Progenitor cell of endocrine pancreas (in vitro differentiated cells): ENCODE data around the gene TAPT1. TPM values are rescaled to one million over a fixed set of nuclear protein-coding genes. Genes with fewer than 3 reads are reported as not detected.

ENCODE experiments used
- DNase-seq: peaks from one replicate; pipeline ENCODE4 v3.0.0; 2021; ENCODE audit warnings: low spot score; ENCODE audit not compliant: unreplicated experiment
- H3K27ac Mint-ChIP-seq: 2 replicates; pipeline ENCODE4 v1.8.0; 2021; ENCODE audit warnings: mild to moderate bottlenecking, moderate library complexity, mixed read lengths
- H3K27me3 Mint-ChIP-seq: 2 replicates; pipeline ENCODE4 v1.8.0; 2021; ENCODE audit warnings: mixed read lengths
- H3K36me3 Mint-ChIP-seq: 2 replicates; pipeline ENCODE4 v1.8.0; 2022; ENCODE audit warnings: mixed read lengths; ENCODE audit not compliant: insufficient read depth
- H3K4me1 Mint-ChIP-seq: 2 replicates; pipeline ENCODE4 v1.8.0; 2021; ENCODE audit warnings: low read depth, mixed read lengths
- H3K4me3 Mint-ChIP-seq: 2 replicates; pipeline ENCODE4 v1.8.0; 2021; ENCODE audit warnings: low read depth, mild to moderate bottlenecking, moderate library complexity, mixed read lengths
- H3K9me3 Mint-ChIP-seq: 2 replicates; pipeline ENCODE4 v1.8.0; 2021; ENCODE audit warnings: low read depth, mixed read lengths
- total RNA-seq: library from RNA; stranded (reverse); gene quantifications from 2 replicates; pipeline ENCODE4 v1.2.1, GENCODE V29; 2021
- TF ChIP-seq, protein P1 (sequence below): fragments of 200-600 bp; sonication (generic); IDR thresholded peaks from one replicate; pipeline ENCODE4 v1.5.0; 2021; ENCODE audit warnings: antibody characterized with exemption, mild to moderate bottlenecking; ENCODE audit not compliant: unreplicated experiment

TAPT1 gene
- total RNA-seq, 1 donor from 2014 or later, result 29.1 TPM

DNA sequence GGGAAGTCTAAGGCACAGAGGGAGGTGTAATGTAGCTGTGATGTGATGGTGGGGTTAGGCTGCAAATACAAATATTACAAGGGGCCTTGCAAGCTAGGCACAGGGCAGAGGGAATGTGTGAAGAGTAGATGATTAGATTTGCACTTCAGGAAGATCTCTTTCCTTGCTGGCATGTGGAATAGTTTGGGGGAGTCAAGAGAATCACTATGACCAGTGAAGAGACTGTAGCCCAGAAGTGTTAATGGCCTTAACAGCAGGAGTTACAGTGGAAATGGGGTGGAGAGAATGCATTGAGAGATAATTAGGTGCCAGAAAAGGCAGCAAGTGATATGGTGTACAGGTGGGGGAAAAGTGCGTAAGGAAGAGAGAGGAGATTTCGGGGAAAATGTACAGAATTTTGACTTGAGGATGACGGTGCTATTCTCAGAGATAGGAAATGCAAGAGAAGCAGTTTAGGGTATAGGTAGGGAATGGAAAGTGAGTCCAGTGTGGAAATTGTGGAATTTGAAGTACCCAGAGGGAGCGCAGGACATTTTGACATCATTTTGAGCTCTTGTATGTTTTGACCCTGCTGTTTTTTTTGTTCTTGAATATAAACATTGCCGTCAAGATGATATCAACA, 10.2 kb upstream of the TAPT1 start:
- TF ChIP-seq, protein P1, sequence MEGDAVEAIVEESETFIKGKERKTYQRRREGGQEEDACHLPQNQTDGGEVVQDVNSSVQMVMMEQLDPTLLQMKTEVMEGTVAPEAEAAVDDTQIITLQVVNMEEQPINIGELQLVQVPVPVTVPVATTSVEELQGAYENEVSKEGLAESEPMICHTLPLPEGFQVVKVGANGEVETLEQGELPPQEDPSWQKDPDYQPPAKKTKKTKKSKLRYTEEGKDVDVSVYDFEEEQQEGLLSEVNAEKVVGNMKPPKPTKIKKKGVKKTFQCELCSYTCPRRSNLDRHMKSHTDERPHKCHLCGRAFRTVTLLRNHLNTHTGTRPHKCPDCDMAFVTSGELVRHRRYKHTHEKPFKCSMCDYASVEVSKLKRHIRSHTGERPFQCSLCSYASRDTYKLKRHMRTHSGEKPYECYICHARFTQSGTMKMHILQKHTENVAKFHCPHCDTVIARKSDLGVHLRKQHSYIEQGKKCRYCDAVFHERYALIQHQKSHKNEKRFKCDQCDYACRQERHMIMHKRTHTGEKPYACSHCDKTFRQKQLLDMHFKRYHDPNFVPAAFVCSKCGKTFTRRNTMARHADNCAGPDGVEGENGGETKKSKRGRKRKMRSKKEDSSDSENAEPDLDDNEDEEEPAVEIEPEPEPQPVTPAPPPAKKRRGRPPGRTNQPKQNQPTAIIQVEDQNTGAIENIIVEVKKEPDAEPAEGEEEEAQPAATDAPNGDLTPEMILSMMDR, result no peak
- no peak overlapping the region for H3K27ac Mint-ChIP-seq
- H3K27me3 Mint-ChIP-seq, result no peaks in the 10 kb centered on the region

DNA sequence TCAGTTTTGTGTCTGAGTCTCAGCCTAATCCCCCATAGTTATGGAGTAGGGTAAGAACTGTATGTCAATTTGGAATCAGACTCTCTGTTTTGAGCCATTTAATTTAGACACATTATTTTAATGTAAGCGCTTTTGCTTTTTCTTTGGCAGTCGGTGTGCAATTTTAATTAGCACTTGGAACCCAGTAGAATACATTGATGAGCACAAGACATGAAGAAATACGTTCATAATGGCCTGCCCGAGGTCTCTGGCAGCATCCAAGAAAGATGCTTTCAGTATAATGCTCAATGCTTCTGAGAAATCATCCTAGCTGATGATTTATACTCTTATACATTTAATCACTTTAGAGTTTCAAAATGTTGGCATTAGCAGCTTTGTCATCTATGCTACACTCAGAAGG, 8.9 kb upstream of the TAPT1 start:
- DNase-seq, result no peak
- H3K27me3 Mint-ChIP-seq, result no peaks in the 10 kb centered on the region
- TF ChIP-seq, protein P1, result no peak
- H3K9me3 Mint-ChIP-seq, result no peaks in the 10 kb centered on the region
- peaks cover 7% of the 10 kb centered on the region for H3K4me1 Mint-ChIP-seq
- H3K36me3 Mint-ChIP-seq, result no peaks in the 10 kb centered on the region
- no peak overlapping the region for H3K27ac Mint-ChIP-seq
- no peak overlapping the region for H3K4me3 Mint-ChIP-seq

More for the DNA sequence above, 10.2 kb upstream of the TAPT1 start:
- DNase-seq, result no peak
- Mint-ChIP-seq H3K4me1 (peaks cover 7% of the 10 kb centered on the region), H3K4me3 (no peak overlapping the region), H3K9me3 (no peaks in the 10 kb centered on the region), H3K36me3 (no peaks in the 10 kb centered on the region)

DNA sequence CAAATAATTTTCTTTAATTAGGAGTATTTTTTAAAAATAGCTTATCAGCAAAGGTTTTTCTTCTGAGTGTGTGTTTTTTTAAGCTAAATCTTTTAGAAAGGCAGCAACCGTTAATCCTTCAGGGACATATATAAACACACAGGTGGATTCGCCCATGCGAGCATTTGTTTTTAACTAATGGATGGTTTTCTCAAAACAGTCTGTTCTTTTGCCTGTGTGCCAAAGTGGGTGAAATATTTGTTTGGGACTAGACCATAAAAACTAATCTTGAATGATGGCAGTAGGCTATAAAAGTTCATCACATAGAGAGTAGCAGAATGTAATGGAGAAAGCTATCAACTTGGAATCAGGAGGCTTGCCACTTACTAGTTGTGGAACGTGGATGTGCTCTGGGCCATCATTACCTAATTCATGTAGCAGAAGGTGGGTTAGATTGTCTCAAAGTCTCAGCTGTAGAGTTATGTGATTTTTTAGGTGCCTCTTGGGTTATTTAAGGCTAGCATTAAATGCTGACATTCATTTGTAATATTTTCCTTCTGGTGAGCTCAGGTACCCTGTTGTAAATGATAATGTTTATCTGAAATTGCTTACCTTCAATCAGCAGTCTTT, 7.4 kb upstream of the TAPT1 start:
- TF ChIP-seq, protein P1, result no peak
- Mint-ChIP-seq H3K27ac (no peak overlapping the region), H3K4me1 (peaks cover 9% of the 10 kb centered on the region), H3K9me3 (no peaks in the 10 kb centered on the region), H3K36me3 (no peaks in the 10 kb centered on the region), H3K27me3 (no peaks in the 10 kb centered on the region), H3K4me3 (no peak overlapping the region)
- DNase-seq, result no peak

DNA sequence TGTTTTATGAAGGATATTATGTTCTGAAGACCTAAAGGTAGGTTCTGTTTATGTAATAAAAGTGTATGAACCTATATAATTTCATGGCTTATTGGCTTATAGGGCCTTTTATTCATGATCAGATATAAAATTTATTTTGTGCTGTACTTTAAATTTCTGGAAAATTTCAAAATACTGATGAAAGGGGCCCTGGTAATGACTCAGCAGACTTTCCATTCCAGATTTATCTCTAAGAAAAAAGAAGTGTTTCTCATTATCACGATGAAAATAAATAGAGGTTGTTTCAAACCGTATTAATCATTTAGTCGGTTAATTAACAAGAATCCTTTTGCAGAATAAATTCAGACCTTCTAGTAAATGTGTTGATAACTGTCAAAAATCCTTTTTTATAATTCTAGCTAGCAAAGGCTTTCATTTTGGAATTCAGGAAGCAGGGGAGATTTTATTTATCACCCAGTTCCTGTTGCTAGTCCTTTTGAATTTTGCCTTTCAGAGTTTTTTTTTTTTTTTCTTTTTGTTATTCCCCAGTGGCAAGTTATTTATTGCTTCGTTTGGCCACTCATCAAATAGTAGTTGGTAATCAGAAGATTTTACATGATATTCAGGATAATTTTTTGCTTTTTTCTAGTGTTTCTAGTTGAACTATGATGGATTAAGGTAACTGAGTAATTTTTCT, 5.4 kb upstream of the TAPT1 start:
- no peak for DNase-seq
- H3K4me1 Mint-ChIP-seq, result peaks cover 14% of the 10 kb centered on the region
- no peak overlapping the region for H3K27ac Mint-ChIP-seq
- no peaks in the 10 kb centered on the region for H3K9me3 Mint-ChIP-seq
- no peak overlapping the region for H3K4me3 Mint-ChIP-seq
- no peaks in the 10 kb centered on the region for H3K36me3 Mint-ChIP-seq
- no peaks in the 10 kb centered on the region for H3K27me3 Mint-ChIP-seq
- TF ChIP-seq, protein P1, result no peak

DNA sequence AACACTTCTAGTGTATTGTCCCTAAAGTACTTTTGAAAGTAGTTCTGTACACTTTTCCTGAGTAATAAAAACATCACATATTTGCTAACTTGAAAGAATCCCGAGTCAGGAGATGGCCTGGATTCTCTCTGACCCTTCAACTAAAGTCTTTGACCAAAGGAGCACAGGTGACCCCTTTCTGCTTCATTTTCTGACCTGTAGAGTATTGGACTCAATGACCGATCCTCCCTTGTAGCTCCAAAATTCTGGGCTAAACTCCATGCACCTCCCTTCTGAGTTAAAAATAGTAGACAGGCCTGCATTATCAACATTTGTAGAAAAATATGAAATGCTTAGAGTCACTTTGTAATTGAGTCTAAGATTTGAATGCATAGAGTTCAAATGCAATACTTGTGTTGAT, 4.0 kb upstream of the TAPT1 start:
- Mint-ChIP-seq H3K27me3 (no peaks in the 10 kb centered on the region), H3K27ac (no peak overlapping the region), H3K4me3 (no peak overlapping the region), H3K36me3 (no peaks in the 10 kb centered on the region), H3K4me1 (peaks cover 17% of the 10 kb centered on the region), H3K9me3 (no peaks in the 10 kb centered on the region)
- no peak for DNase-seq
- TF ChIP-seq, protein P1, result no peak
